Measurements from ENCODE around the gene CASP7.

The CASP7 gene

GRCh38 chr10:113711142-113711541 lies 31.4 kb downstream of the CASP7 start:
- no peak for DNase-seq (ENCODE audit: insufficient read length, low spot score)
- no peak for FAIRE-seq
- TF ChIP-seq CTCF (IDR thresholded peaks at IDR 0.05; ENCODE audit: insufficient read depth, missing control alignments) = no peak

GRCh38 chr10:113712024-113712423 lies 32.3 kb downstream of the CASP7 start:
- DNase-seq (ENCODE audit: insufficient read length, low spot score) (no peak), FAIRE-seq (no peak)
- TF ChIP-seq CTCF (IDR thresholded peaks at IDR 0.05; ENCODE audit: insufficient read depth, missing control alignments) = no peak

GRCh38 chr10:113712755-113713639 lies 33.3 kb downstream of the CASP7 start:
- no peak for FAIRE-seq
- DNase-seq (ENCODE audit: insufficient read length, low spot score) = no peak
- TF ChIP-seq CTCF (IDR thresholded peaks at IDR 0.05; ENCODE audit: insufficient read depth, missing control alignments) = no peak

GRCh38 chr10:113713640-113713982 lies 33.9 kb downstream of the CASP7 start:
- TF ChIP-seq CTCF (IDR thresholded peaks at IDR 0.05; ENCODE audit: insufficient read depth, missing control alignments) = no peak
- DNase-seq (ENCODE audit: insufficient read length, low spot score) (no peak), FAIRE-seq (no peak)

GRCh38 chr10:113716109-113716910 lies 36.6 kb downstream of the CASP7 start:
- no peak for TF ChIP-seq CTCF (IDR thresholded peaks at IDR 0.05; ENCODE audit: insufficient read depth, missing control alignments)
- FAIRE-seq (no peak), DNase-seq (ENCODE audit: insufficient read length, low spot score) (no peak)

- DNase-seq (ENCODE audit: insufficient read length, low spot score) (no peak), FAIRE-seq (no peak)
- TF ChIP-seq CTCF (IDR thresholded peaks at IDR 0.05; ENCODE audit: insufficient read depth, missing control alignments) = no peak
Observed at GRCh38 chr10:113718969-113719822, 39.5 kb downstream of the CASP7 start.
